Measurements from ENCODE around the gene ALDH1B1.

- TF ChIP-seq POLR2AphosphoS5 (IDR thresholded peaks at IDR 0.05; ENCODE audit: low read depth, low read length) = no peak
- TF ChIP-seq TAF1 (IDR thresholded peaks at IDR 0.05; ENCODE audit: borderline replicate concordance, insufficient read depth, low read length) = no peak
- TF ChIP-seq REST (IDR thresholded peaks at IDR 0.05; ENCODE audit: insufficient read depth in 1 of 2, low read depth in 2 of 2, low read length in 2 of 2) = no peak
- TF ChIP-seq SIN3A (IDR thresholded peaks at IDR 0.05; ENCODE audit: borderline replicate concordance, insufficient read depth, low read length) = no peak
- TF ChIP-seq FOXP2 (optimal IDR thresholded peaks at IDR 0.05; ENCODE audit: borderline replicate concordance, extremely low read depth, extremely low read length, insufficient read depth) = no peak
These were observed 13.3 kb downstream of the ALDH1B1 start for GRCh38 chr9:38405785-38406184.

Measured in PFSK-1 (cell line).